Gastroesophageal sphincter (tissue), 3 donors: ENCODE measurements around the gene HPS4.

Experiments used
- CTCF ChIP-seq, 4 experiments: fragments of 200-600 bp in 2 of 4; fragments of 450-650 bp in 2 of 4; sonication (generic) in 1 of 4; IDR thresholded peaks; one replicate each; pipeline ENCODE4 v1.5.1; 2017 to 2019; ENCODE audit warnings: antibody characterized with exemption in 4 of 4, mild to moderate bottlenecking in 2 of 4, moderate library complexity in 2 of 4
- POLR2AphosphoS5 ChIP-seq: sonication (generic); formaldehyde crosslinking; IDR thresholded peaks from one replicate; pipeline ENCODE4 v1.6.1; 2017; ENCODE audit warnings: antibody characterized with exemption

GRCh38 chr22:26524870-26525269 lies 41.3 kb upstream of the HPS4 start:
- no peak for TF ChIP-seq CTCF (IDR thresholded peaks at IDR 0.05)
- TF ChIP-seq POLR2AphosphoS5, result no peak
